ENCODE measurements around the gene COX8C. TPM values are rescaled to one million over a fixed set of nuclear protein-coding genes. Genes with fewer than 3 reads are reported as not detected.
"Not testable (repeated sequence)": the region's sequence is repeated elsewhere in the genome, so short reads cannot be mapped to it uniquely, and the experiment has no call there.

Gene COX8C
- total RNA-seq, 1 donor from 2014 or later: not detected

GRCh38 chr14:93379831-93380230, 32.8 kb downstream of the COX8C start:
- TF ChIP-seq CTCF (IDR thresholded peaks at IDR 0.05; ENCODE audit: unreplicated experiment): no peak
- H3K4me1 Mint-ChIP-seq (ENCODE audit: low read depth): peaks cover 6% of the 10 kb centered on the region
- no peak overlapping the region for H3K27ac Mint-ChIP-seq
- H3K4me3 Mint-ChIP-seq (ENCODE audit: low read depth): no peak overlapping the region
- DNase-seq (ENCODE audit: low spot score, unreplicated experiment): no peak
- H3K9me3 Mint-ChIP-seq (ENCODE audit: low read depth): no peaks in the 10 kb centered on the region
- no peaks in the 10 kb centered on the region for H3K36me3 Mint-ChIP-seq (ENCODE audit: insufficient read depth)
- H3K27me3 Mint-ChIP-seq: no peaks in the 10 kb centered on the region

GRCh38 chr14:93381644-93382043, 34.7 kb downstream of the COX8C start:
- Mint-ChIP-seq H3K27me3 (no peaks in the 10 kb centered on the region), H3K27ac (no peak overlapping the region), H3K9me3 (ENCODE audit: low read depth) (no peaks in the 10 kb centered on the region), H3K4me1 (ENCODE audit: low read depth) (peaks cover 6% of the 10 kb centered on the region), H3K4me3 (ENCODE audit: low read depth) (no peak overlapping the region), H3K36me3 (ENCODE audit: insufficient read depth) (no peaks in the 10 kb centered on the region)
- DNase-seq (ENCODE audit: low spot score, unreplicated experiment): no peak
- no peak for TF ChIP-seq CTCF (IDR thresholded peaks at IDR 0.05; ENCODE audit: unreplicated experiment)

DNA sequence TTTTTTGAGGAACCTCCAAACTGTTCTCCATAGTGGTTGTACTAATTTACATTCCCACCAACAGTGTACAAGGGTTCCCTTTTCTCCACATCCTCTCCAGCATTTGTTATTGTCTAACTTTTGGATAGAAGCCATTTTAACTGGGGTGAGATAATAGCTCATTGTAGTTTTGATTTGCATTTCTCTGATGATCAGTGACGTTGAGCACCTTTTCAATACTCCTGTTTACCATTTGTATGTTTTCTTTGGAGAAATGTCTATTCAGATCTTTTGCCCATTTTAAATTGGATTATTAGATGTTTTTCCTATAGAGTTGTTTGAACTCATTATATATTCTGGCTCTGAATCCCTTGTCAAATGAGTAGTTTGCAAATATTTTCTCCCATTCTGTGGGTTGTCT, 37.3 kb downstream of the COX8C start:
- DNase-seq (ENCODE audit: low spot score, unreplicated experiment); H3K4me3 Mint-ChIP-seq (ENCODE audit: low read depth); H3K4me1 Mint-ChIP-seq (ENCODE audit: low read depth); H3K27me3 Mint-ChIP-seq; H3K27ac Mint-ChIP-seq; H3K36me3 Mint-ChIP-seq (ENCODE audit: insufficient read depth); H3K9me3 Mint-ChIP-seq (ENCODE audit: low read depth): not testable (repeated sequence)

DNA sequence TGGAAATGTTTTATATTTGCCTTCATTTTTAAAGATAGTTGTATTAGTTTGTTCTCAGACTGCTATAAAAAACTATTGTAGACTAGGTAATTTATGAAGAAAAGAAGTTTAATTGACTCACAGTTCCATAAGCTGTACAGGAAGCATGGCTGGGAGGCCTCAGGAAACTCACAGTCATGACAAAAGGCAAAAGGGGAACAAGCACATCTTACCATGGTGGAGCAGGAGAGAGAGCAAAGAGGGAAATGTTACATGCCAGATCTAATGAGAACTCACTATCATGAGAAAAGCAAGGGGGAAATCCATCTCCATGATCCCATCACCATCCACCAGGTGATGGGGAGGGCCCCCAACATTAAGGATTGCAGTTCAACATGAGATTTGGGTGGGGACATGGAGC, 48.2 kb downstream of the COX8C start:
- Mint-ChIP-seq H3K27ac (no peak overlapping the region), H3K9me3 (ENCODE audit: low read depth) (peaks cover 9% of the 10 kb centered on the region), H3K4me1 (ENCODE audit: low read depth) (no peaks in the 10 kb centered on the region), H3K36me3 (ENCODE audit: insufficient read depth) (no peaks in the 10 kb centered on the region), H3K27me3 (no peaks in the 10 kb centered on the region), H3K4me3 (ENCODE audit: low read depth) (no peak overlapping the region)
- DNase-seq (ENCODE audit: low spot score, unreplicated experiment): no peak
- TF ChIP-seq CTCF (IDR thresholded peaks at IDR 0.05; ENCODE audit: unreplicated experiment): no peak

GRCh38 chr14:93396456-93396855, 49.5 kb downstream of the COX8C start:
- Mint-ChIP-seq H3K9me3 (ENCODE audit: low read depth) (peaks cover 9% of the 10 kb centered on the region), H3K27me3 (no peaks in the 10 kb centered on the region), H3K36me3 (ENCODE audit: insufficient read depth) (no peaks in the 10 kb centered on the region), H3K4me3 (ENCODE audit: low read depth) (no peak overlapping the region), H3K27ac (no peak overlapping the region), H3K4me1 (ENCODE audit: low read depth) (no peaks in the 10 kb centered on the region)
- no peak for TF ChIP-seq CTCF (IDR thresholded peaks at IDR 0.05; ENCODE audit: unreplicated experiment)
- no peak for DNase-seq (ENCODE audit: low spot score, unreplicated experiment)

Other genes with a start within 250 kb of the COX8C start
- 71.3 and 72.0 TPM in 2 replicates for gene ITPK1, start 231.3 kb upstream of the COX8C start, total RNA-seq
- gene MOAP1, start 162.3 kb upstream of the COX8C start, total RNA-seq: 23.3 and 23.4 TPM in 2 replicates
- gene LYSET, start 161.9 kb upstream of the COX8C start, total RNA-seq: 27.6 and 28.3 TPM in 2 replicates
- gene GON7, start 140.1 kb upstream of the COX8C start, total RNA-seq: 9.0 and 10.6 TPM in 2 replicates
- 16.0 and 17.2 TPM in 2 replicates for gene UBR7, start 139.9 kb upstream of the COX8C start, total RNA-seq
- 56.8 and 65.5 TPM in 2 replicates for gene BTBD7, start 14.1 kb upstream of the COX8C start, total RNA-seq
- 2.6 TPM in 2 replicates for gene UNC79, start 83.8 kb downstream of the COX8C start, total RNA-seq

All from progenitor cell of endocrine pancreas (in vitro differentiated cells).